SU-DHL-6 (cell line): ENCODE measurements around the gene NPIPA1.
"Not testable (repeated sequence)": the region's sequence is repeated elsewhere in the genome, so short reads cannot be mapped to it uniquely, and the experiment has no call there.

Source experiments
- H2AFZ ChIP-seq: fragments of 200-600 bp; sonication (generic); 2 replicates; pipeline ENCODE4 v1.6.1; 2014; ENCODE audit warnings: low read depth, mild to moderate bottlenecking, moderate library complexity, mixed read lengths, antibody characterized with exemption, low read length; ENCODE audit not compliant: severe bottlenecking
- H3F3A ChIP-seq: fragments of 200-600 bp; shearing (Covaris generic); 2 replicates; pipeline ENCODE4 v1.6.0; 2016; ENCODE audit warnings: antibody characterized with exemption, mild to moderate bottlenecking; ENCODE audit not compliant: insufficient read depth
- H3K27ac ChIP-seq: fragments of 200-600 bp; sonication (generic); 2 replicates; pipeline ENCODE4 v1.5.1; 2016; ENCODE audit warnings: low read depth, mild to moderate bottlenecking, low read length, moderate library complexity, mixed read lengths
- H3K27me3 ChIP-seq: fragments of 200-600 bp; sonication (generic), shearing (Covaris generic); 2 replicates; pipeline ENCODE4 v1.6.0; 2014; ENCODE audit warnings: mild to moderate bottlenecking, low read length
- H3K36me3 ChIP-seq: fragments of 200-600 bp; sonication (generic); 2 replicates; pipeline ENCODE4 v1.6.1; 2014; ENCODE audit warnings: mild to moderate bottlenecking, low read length, mixed read lengths
- H3K4me2 ChIP-seq: fragments of 300-600, 200-600 bp; shearing (Covaris generic), sonication (generic); 2 replicates; pipeline ENCODE4 v1.6.0; 2014; ENCODE audit warnings: low read length, low read depth, mild to moderate bottlenecking; ENCODE audit not compliant: poor library complexity, severe bottlenecking
- H3K4me3 ChIP-seq: fragments of 200-600 bp; sonication (generic); 2 replicates; pipeline ENCODE4 v1.5.1; 2014; ENCODE audit warnings: antibody characterized with exemption, low read length, mild to moderate bottlenecking, mixed read lengths; ENCODE audit not compliant: insufficient read depth, poor library complexity, severe bottlenecking
- H3K79me2 ChIP-seq: fragments of 200-600 bp; sonication (generic); 2 replicates; pipeline ENCODE4 v1.6.1; 2014; ENCODE audit warnings: mild to moderate bottlenecking, low read length, moderate library complexity; ENCODE audit not compliant: insufficient read depth
- H3K9ac ChIP-seq: fragments of 200-600 bp; sonication (generic); 2 replicates; pipeline ENCODE4 v1.7.0; 2014; ENCODE audit warnings: mild to moderate bottlenecking, low read length
- H3K9me2 ChIP-seq: fragments of 200-600 bp; sonication (generic); replicated peaks from 2 replicates; pipeline ENCODE4 v1.6.1; 2014; ENCODE audit warnings: low read length; ENCODE audit not compliant: insufficient read depth
- H3K9me3 ChIP-seq: fragments of 200-600 bp; sonication (generic); 2 replicates; pipeline ENCODE4 v1.6.1; 2014; ENCODE audit warnings: low read length, mixed read lengths; ENCODE audit not compliant: insufficient read depth
- H4K20me1 ChIP-seq: fragments of 200-600 bp; sonication (generic); 2 replicates; pipeline ENCODE4 v1.6.1; 2014; ENCODE audit warnings: low read depth, mild to moderate bottlenecking, antibody characterized with exemption, low read length, moderate library complexity, mixed read lengths
- CTCF ChIP-seq: fragments of 200-600 bp; sonication (generic); IDR thresholded peaks from one replicate; pipeline ENCODE4 v1.5.1; 2017; ENCODE audit warnings: antibody characterized with exemption, mild to moderate bottlenecking, low read length, moderate library complexity; ENCODE audit not compliant: insufficient read depth, poor library complexity, severe bottlenecking
- EZH2phosphoT487 ChIP-seq: fragments of 200-600 bp; sonication (generic), shearing (Covaris generic); conservative IDR thresholded peaks from 2 replicates; pipeline ENCODE4 v1.6.1; 2018; ENCODE audit warnings: mild to moderate bottlenecking, antibody characterized with exemption, low read length, moderate library complexity, mixed read lengths

The NPIPA1 gene

GRCh38 chr16:14942686-14943085 is 5.4 kb downstream of the NPIPA1 start:
- H3K9me3 ChIP-seq, H3K79me2 ChIP-seq, H3K36me3 ChIP-seq, H3K4me2 ChIP-seq, H3K4me3 ChIP-seq, H3K9me2 ChIP-seq, H2AFZ ChIP-seq, H3K27me3 ChIP-seq, H4K20me1 ChIP-seq, H3F3A ChIP-seq, H3K9ac ChIP-seq, H3K27ac ChIP-seq: not testable (repeated sequence)

- Histone ChIP-seq H3K79me2 (no peaks in the 10 kb centered on the region), H3K9me3 (no peaks in the 10 kb centered on the region), H3K27me3 (0 out of 2 replicates have a peak, but pooled peaks cover 5% of the 10 kb centered on the region), H3K36me3 (no peaks in the 10 kb centered on the region), H3K27ac (no peak overlapping the region), H4K20me1 (no peaks in the 10 kb centered on the region), H3K4me2 (no peak overlapping the region), H3K9me2 (no peaks in the 10 kb centered on the region), H3F3A (no peaks in the 10 kb centered on the region), H3K9ac (no peak overlapping the region), H2AFZ (no peak overlapping the region), H3K4me3 (no peak overlapping the region)
- no peak for TF ChIP-seq CTCF
- no peak for TF ChIP-seq EZH2phosphoT487
These were observed 18.4 kb downstream of the NPIPA1 start for GRCh38 chr16:14955546-14956231.

- no peaks in the 10 kb centered on the region for H3K79me2 ChIP-seq
- H3F3A ChIP-seq, result no peaks in the 10 kb centered on the region
- no peak overlapping the region for H3K9ac ChIP-seq
- H3K4me2 ChIP-seq, result no peak overlapping the region
- H3K36me3 ChIP-seq, result no peaks in the 10 kb centered on the region
- 0 out of 2 replicates have a peak, but pooled peaks cover 5% of the 10 kb centered on the region for H3K27me3 ChIP-seq
- no peak overlapping the region for H3K27ac ChIP-seq
- H2AFZ ChIP-seq, result no peak overlapping the region
- H3K9me3 ChIP-seq, result no peaks in the 10 kb centered on the region
- H4K20me1 ChIP-seq, result no peaks in the 10 kb centered on the region
- H3K4me3 ChIP-seq, result no peak overlapping the region
- TF ChIP-seq CTCF, result no peak
- no peak for TF ChIP-seq EZH2phosphoT487
- H3K9me2 ChIP-seq, result no peaks in the 10 kb centered on the region
These were observed 20.5 kb downstream of the NPIPA1 start for GRCh38 chr16:14957576-14958322.

GRCh38 chr16:14958323-14958600 is 21.0 kb downstream of the NPIPA1 start:
- no peak overlapping the region for H3K27ac ChIP-seq
- no peaks in the 10 kb centered on the region for H3F3A ChIP-seq
- no peaks in the 10 kb centered on the region for H3K9me3 ChIP-seq
- peaks cover 5% of the 10 kb centered on the region; the same call in 1 of the 2 replicates for H3K27me3 ChIP-seq
- no peaks in the 10 kb centered on the region for H3K9me2 ChIP-seq
- TF ChIP-seq EZH2phosphoT487 (no peak), CTCF (no peak)
- no peaks in the 10 kb centered on the region for H3K79me2 ChIP-seq
- no peak overlapping the region for H3K4me3 ChIP-seq
- no peak overlapping the region for H3K4me2 ChIP-seq
- no peak overlapping the region for H2AFZ ChIP-seq
- no peaks in the 10 kb centered on the region for H3K36me3 ChIP-seq
- H4K20me1 ChIP-seq, result no peaks in the 10 kb centered on the region
- H3K9ac ChIP-seq, result no peak overlapping the region
